Fibroblast of villous mesenchyme (primary cell): ENCODE results near the gene SEC16A. TPM values are rescaled to one million over a fixed set of nuclear protein-coding genes. Genes with fewer than 3 reads are reported as not detected.

Experiments
- DNase-seq: peaks from one replicate; pipeline ENCODE4 v3.0.0-alpha.2; 2010; ENCODE audit warnings: low read depth
- H3K4me3 ChIP-seq: 2 replicates; pipeline ENCODE4 v1.5.1; 2011; ENCODE audit warnings: low read depth, mild to moderate bottlenecking, low read length
- total RNA-seq: library from RNA; depleted of rRNA; stranded (reverse); fragments of >200 nt; gene quantifications from 2 replicates; pipeline ENCODE4 v1.2.3, GENCODE V29; 2012
- TF ChIP-seq, protein P1 (sequence below): IDR thresholded peaks from 2 replicates; pipeline ENCODE4 v1.5.1; 2012; ENCODE audit warnings: low read depth, mild to moderate bottlenecking, low read length; ENCODE audit not compliant: insufficient read depth

Gene SEC16A
- total RNA-seq, 1 donor = 43.2 TPM

DNA sequence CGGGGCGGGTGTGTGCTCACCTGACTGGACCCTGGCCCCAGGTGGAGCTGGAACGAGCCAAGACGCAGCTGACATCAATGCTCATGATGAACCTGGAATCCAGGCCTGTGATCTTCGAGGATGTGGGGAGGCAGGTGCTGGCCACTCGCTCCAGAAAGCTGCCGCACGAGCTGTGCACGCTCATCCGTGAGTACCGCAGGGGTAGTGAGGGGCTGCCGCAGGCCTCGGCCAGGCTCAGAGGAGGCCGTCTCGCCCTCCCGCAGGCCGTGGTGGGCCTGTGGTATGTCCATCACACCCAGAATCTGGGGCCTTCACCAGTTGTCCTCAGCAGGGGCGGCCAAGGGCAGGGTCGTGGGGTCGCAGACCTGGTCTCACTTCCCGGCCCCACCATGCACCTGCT, 61.0 kb downstream of the SEC16A start:
- TF ChIP-seq, protein P1, sequence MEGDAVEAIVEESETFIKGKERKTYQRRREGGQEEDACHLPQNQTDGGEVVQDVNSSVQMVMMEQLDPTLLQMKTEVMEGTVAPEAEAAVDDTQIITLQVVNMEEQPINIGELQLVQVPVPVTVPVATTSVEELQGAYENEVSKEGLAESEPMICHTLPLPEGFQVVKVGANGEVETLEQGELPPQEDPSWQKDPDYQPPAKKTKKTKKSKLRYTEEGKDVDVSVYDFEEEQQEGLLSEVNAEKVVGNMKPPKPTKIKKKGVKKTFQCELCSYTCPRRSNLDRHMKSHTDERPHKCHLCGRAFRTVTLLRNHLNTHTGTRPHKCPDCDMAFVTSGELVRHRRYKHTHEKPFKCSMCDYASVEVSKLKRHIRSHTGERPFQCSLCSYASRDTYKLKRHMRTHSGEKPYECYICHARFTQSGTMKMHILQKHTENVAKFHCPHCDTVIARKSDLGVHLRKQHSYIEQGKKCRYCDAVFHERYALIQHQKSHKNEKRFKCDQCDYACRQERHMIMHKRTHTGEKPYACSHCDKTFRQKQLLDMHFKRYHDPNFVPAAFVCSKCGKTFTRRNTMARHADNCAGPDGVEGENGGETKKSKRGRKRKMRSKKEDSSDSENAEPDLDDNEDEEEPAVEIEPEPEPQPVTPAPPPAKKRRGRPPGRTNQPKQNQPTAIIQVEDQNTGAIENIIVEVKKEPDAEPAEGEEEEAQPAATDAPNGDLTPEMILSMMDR = no peak
- DNase-seq = no peak
- H3K4me3 ChIP-seq = no peak overlapping the region

- H3K4me3 ChIP-seq = no peak overlapping the region
- DNase-seq = no peak
- TF ChIP-seq, protein P1 = no peak
Observed at GRCh38 chr9:136419092-136419420, 63.8 kb downstream of the SEC16A start.

- TF ChIP-seq, protein P1 = no peak
- no peak overlapping the region for H3K4me3 ChIP-seq
- no peak for DNase-seq
Observed at GRCh38 chr9:136418182-136419091, 64.4 kb downstream of the SEC16A start.

DNA sequence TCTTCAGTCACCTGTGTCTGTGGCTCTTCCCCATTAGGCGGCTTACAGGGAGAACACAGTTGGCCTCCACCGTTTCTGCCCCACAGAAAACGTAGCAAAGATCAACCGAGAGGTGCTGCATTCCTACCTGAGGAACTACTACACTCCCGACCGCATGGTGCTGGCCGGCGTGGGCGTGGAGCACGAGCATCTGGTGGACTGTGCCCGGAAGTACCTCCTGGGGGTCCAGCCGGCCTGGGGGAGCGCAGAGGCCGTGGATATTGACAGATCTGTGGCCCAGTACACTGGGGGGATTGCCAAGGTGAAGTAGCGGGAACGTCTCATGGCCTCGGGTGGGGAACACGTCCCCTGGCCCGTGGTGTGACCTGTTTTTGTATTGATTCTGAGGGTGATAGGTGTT, 65.9 kb downstream of the SEC16A start:
- H3K4me3 ChIP-seq = no peak overlapping the region
- no peak for DNase-seq
- TF ChIP-seq, protein P1 = no peak

DNA sequence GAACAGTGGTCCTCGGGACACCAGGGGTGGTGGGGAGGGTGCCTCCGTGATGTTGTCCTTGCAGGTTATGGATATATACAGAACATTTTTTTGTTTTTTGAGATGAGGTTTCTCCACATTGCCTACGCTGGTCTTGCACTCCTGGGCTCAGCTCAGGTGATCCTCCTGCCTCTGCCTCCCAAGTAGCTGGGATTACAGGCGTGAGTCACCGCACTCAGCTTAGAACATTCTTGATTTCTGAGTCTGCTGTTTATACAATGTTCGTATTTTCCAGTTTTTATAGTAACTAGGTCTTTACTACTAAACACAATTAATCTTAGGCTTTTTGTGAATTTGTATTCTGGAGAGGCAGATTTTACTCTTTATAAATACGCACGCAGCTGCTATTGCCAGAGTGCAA, 66.4 kb downstream of the SEC16A start:
- no peak for DNase-seq
- TF ChIP-seq, protein P1 = no peak

DNA sequence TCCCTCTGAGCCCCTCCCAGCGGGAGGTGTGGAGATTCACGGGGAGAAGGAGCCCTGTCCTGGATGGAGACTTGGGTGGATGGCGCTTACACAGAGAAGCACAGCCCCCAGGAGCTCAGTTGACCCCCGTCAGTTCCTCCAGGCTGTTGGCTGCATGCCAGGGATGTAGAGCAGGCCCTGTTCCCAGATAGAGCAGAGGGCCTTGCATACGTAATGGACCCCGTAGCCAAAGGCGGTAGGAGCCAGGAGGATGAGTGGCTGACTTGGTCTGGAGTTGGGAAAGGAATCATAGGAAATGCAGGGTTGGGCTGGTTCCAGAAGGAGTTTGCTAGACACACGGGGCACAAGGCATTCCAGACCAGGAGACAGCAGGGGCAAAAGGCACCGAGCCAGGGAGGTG, 69.9 kb downstream of the SEC16A start:
- TF ChIP-seq, protein P1 = no peak
- H3K4me3 ChIP-seq = no peak overlapping the region
- DNase-seq = no peak

More for the DNA sequence above, 66.4 kb downstream of the SEC16A start:
- H3K4me3 ChIP-seq = no peak overlapping the region
